ENCODE results near the gene STING1.
"Not testable (repeated sequence)": the region's sequence is repeated elsewhere in the genome, so short reads cannot be mapped to it uniquely, and the experiment has no call there.

DNA sequence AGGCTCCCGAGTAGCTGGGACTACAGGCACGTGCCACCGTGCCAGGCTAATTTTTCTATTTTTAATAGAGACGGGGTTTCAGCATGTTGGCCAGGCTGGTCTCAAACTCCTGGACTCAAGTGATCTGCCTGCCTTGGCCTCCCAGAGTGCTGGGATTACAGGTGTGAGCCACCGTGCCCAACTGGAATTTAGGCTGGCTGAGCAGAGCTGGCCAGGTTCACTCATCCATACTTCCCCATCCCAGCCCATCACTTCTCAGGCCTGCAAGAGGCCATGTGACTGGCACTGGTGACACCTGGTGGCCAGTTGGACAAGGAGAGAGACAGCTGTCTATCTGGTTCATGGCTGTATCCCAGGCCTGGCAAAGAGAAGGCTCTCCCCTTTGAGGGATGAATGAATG is 30.9 kb upstream of the STING1 start:
- not testable (repeated sequence) for TF ChIP-seq EZH2phosphoT487 (IDR thresholded peaks at IDR 0.05; ENCODE audit: low read depth, severe bottlenecking, unreplicated experiment)
- TF ChIP-seq, protein P1, sequence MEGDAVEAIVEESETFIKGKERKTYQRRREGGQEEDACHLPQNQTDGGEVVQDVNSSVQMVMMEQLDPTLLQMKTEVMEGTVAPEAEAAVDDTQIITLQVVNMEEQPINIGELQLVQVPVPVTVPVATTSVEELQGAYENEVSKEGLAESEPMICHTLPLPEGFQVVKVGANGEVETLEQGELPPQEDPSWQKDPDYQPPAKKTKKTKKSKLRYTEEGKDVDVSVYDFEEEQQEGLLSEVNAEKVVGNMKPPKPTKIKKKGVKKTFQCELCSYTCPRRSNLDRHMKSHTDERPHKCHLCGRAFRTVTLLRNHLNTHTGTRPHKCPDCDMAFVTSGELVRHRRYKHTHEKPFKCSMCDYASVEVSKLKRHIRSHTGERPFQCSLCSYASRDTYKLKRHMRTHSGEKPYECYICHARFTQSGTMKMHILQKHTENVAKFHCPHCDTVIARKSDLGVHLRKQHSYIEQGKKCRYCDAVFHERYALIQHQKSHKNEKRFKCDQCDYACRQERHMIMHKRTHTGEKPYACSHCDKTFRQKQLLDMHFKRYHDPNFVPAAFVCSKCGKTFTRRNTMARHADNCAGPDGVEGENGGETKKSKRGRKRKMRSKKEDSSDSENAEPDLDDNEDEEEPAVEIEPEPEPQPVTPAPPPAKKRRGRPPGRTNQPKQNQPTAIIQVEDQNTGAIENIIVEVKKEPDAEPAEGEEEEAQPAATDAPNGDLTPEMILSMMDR (IDR thresholded peaks at IDR 0.05; ENCODE audit: poor library complexity), result peak; percentile 79

Data from hepatocyte (in vitro differentiated cells).